Measurements from ENCODE around the gene LPAR1. TPM values are rescaled to one million over a fixed set of nuclear protein-coding genes. Genes with fewer than 3 reads are reported as not detected.

The LPAR1 gene
- total and polyA plus RNA-seq, 2 donors from 2014 or later = 2.9 to 28.2 TPM

GRCh38 chr9:110933350-110934001, 104.8 kb downstream of the LPAR1 start:
- FAIRE-seq (no peak), DNase-seq (no peak)
- Histone ChIP-seq H3K27ac (ENCODE audit: low read depth in 2 of 2, low read length in 2 of 2) (no peak overlapping the region), H3K9me3 (ENCODE audit: control insufficient read depth in 2 of 3, insufficient read depth in 1 of 3, low read length in 3 of 3) (no peaks in the 10 kb centered on the region), H3K36me3 (ENCODE audit: control insufficient read depth in 2 of 3, insufficient read depth in 3 of 3, low read length in 3 of 3) (no peaks in the 10 kb centered on the region), H3K27me3 (ENCODE audit: control insufficient read depth, insufficient read depth, low read length) (no peaks in the 10 kb centered on the region), H3K4me1 (ENCODE audit: control insufficient read depth in 2 of 3, insufficient read depth in 2 of 3, low read depth in 1 of 3, low read length in 3 of 3) (no peaks in the 10 kb centered on the region), H3K9ac (ENCODE audit: low read length in 3 of 3) (no peak overlapping the region), H3K4me3 (ENCODE audit: low read length in 3 of 3) (no peak overlapping the region)
- intact Hi-C loops (cut with DNase I) = no loop called here
- no peak for TF ChIP-seq CTCF (IDR thresholded peaks at IDR 0.05; ENCODE audit: borderline replicate concordance, extremely low read depth, insufficient read depth)

GRCh38 chr9:110932863-110933262, 105.4 kb downstream of the LPAR1 start:
- H3K9me3 ChIP-seq (ENCODE audit: control insufficient read depth in 2 of 3, insufficient read depth in 1 of 3, low read length in 3 of 3) = no peaks in the 10 kb centered on the region
- H3K27ac ChIP-seq (ENCODE audit: low read depth in 2 of 2, low read length in 2 of 2) = no peak overlapping the region
- no peaks in the 10 kb centered on the region for H3K27me3 ChIP-seq (ENCODE audit: control insufficient read depth, insufficient read depth, low read length)
- FAIRE-seq (no peak), DNase-seq (peak in 1 of 5 donors; percentile 19)
- no peak overlapping the region for H3K9ac ChIP-seq (ENCODE audit: low read length in 3 of 3)
- no peaks in the 10 kb centered on the region for H3K36me3 ChIP-seq (ENCODE audit: control insufficient read depth in 2 of 3, insufficient read depth in 3 of 3, low read length in 3 of 3)
- H3K4me3 ChIP-seq (ENCODE audit: low read length in 3 of 3) = no peak overlapping the region
- intact Hi-C loops (cut with DNase I) = no loop called here
- no peak for TF ChIP-seq CTCF (IDR thresholded peaks at IDR 0.05; ENCODE audit: borderline replicate concordance, extremely low read depth, insufficient read depth)
- no peaks in the 10 kb centered on the region for H3K4me1 ChIP-seq (ENCODE audit: control insufficient read depth in 2 of 3, insufficient read depth in 2 of 3, low read depth in 1 of 3, low read length in 3 of 3)

- FAIRE-seq (no peak), DNase-seq (no peak)
- Histone ChIP-seq H3K36me3 (ENCODE audit: control insufficient read depth in 2 of 3, insufficient read depth in 3 of 3, low read length in 3 of 3) (no peaks in the 10 kb centered on the region), H3K27ac (ENCODE audit: low read depth in 2 of 2, low read length in 2 of 2) (no peak overlapping the region), H3K4me3 (ENCODE audit: low read length in 3 of 3) (no peak overlapping the region), H3K9me3 (ENCODE audit: control insufficient read depth in 2 of 3, insufficient read depth in 1 of 3, low read length in 3 of 3) (no peaks in the 10 kb centered on the region), H3K27me3 (ENCODE audit: control insufficient read depth, insufficient read depth, low read length) (no peaks in the 10 kb centered on the region), H3K4me1 (ENCODE audit: control insufficient read depth in 2 of 3, insufficient read depth in 2 of 3, low read depth in 1 of 3, low read length in 3 of 3) (no peaks in the 10 kb centered on the region), H3K9ac (ENCODE audit: low read length in 3 of 3) (no peak overlapping the region)
- intact Hi-C loops (cut with DNase I) = no loop called here
- no peak for TF ChIP-seq CTCF (IDR thresholded peaks at IDR 0.05; ENCODE audit: borderline replicate concordance, extremely low read depth, insufficient read depth)
Measured at GRCh38 chr9:110928599-110928998, 109.7 kb downstream of the LPAR1 start.

All from kidney (tissue), 14 donors.